OCI-LY7 (cell line): ENCODE results near the gene SULF2.

ENCODE experiments used
- EZH2phosphoT487 ChIP-seq: fragments of 200-600 bp; sonication (generic); IDR thresholded peaks from 2 replicates; pipeline ENCODE4 v1.6.1; 2018; ENCODE audit warnings: low read depth, borderline replicate concordance, mild to moderate bottlenecking, mixed run types, antibody characterized with exemption, low read length, moderate library complexity, mixed read lengths
- TF ChIP-seq, protein P1 (sequence below): fragments of 200-600 bp; sonication (generic); conservative IDR thresholded peaks from 2 replicates; pipeline ENCODE4 v1.5.1; 2014; ENCODE audit warnings: mild to moderate bottlenecking, antibody characterized with exemption, low read length, moderate library complexity, mixed read lengths

DNA sequence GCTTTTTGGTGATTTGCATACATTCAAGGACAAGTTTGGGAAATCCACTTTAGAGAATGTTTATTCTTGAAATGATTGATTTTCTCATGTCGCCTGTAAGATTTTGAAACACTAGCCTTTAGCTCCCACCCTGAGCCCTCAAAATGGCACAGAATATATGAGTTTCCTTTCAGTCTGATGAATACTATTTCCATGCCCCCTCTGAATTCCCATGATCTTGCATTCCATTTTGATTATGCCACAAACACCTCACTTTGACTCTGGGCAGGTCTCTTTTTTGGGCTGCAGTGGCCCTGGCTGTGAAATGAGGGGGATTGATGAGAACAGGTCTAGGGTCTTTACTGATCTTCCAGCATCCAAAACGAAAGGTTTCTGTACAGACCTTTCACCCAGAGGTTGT is 50.4 kb downstream of the SULF2 start:
- TF ChIP-seq, protein P1, sequence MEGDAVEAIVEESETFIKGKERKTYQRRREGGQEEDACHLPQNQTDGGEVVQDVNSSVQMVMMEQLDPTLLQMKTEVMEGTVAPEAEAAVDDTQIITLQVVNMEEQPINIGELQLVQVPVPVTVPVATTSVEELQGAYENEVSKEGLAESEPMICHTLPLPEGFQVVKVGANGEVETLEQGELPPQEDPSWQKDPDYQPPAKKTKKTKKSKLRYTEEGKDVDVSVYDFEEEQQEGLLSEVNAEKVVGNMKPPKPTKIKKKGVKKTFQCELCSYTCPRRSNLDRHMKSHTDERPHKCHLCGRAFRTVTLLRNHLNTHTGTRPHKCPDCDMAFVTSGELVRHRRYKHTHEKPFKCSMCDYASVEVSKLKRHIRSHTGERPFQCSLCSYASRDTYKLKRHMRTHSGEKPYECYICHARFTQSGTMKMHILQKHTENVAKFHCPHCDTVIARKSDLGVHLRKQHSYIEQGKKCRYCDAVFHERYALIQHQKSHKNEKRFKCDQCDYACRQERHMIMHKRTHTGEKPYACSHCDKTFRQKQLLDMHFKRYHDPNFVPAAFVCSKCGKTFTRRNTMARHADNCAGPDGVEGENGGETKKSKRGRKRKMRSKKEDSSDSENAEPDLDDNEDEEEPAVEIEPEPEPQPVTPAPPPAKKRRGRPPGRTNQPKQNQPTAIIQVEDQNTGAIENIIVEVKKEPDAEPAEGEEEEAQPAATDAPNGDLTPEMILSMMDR = no peak
- no peak for TF ChIP-seq EZH2phosphoT487
